CD4-positive, alpha-beta T cell (primary cell): ENCODE measurements around the gene PRDM8. TPM values are rescaled to one million over a fixed set of nuclear protein-coding genes. Genes with fewer than 3 reads are reported as not detected.

Source experiments
- ATAC-seq: fragments of 200-7000 bp; cut with Tn5 transposase; one replicate; pipeline ENCODE4 v1.10.0; 2022; ENCODE audit warnings: mild to moderate bottlenecking; ENCODE audit not compliant: poor library complexity
- CTCF ChIA-PET: fragments of 350-600 bp; sonication (Branson Sonifier 250); formaldehyde crosslinking; loops from one replicate; lab custom pipeline; 2021; ENCODE audit warnings: antibody characterized with exemption, inconsistent platforms; lab: Charles Lee
- POLR2A ChIA-PET: fragments of 350-600 bp; sonication (Branson Sonifier 250); formaldehyde crosslinking; loops from one replicate; lab custom pipeline; 2021; ENCODE audit warnings: antibody characterized with exemption, inconsistent platforms; lab: Charles Lee
- DNase-seq, 14 experiments: peaks; one replicate each; pipeline ENCODE4 v3.0.0-alpha.2; 2013 to 2020; ENCODE audit warnings: mixed read lengths in 2 of 14
- H3K27ac ChIP-seq, 2 donors: one replicate each; pipeline versions ENCODE4 v1.5.1 to v1.7.0; 2013; ENCODE audit warnings: low read length in 2 of 2, low read depth in 1 of 2, mild to moderate bottlenecking in 1 of 2
- H3K27me3 ChIP-seq, 2 experiments: 1 replicate in 1 of 2; 2 replicates in 1 of 2; pipeline versions ENCODE4 v1.6.1 to v1.7.0; 2013; ENCODE audit warnings: low read length in 2 of 2, control low read depth in 1 of 2, mild to moderate bottlenecking in 1 of 2, moderate library complexity in 1 of 2; ENCODE audit not compliant: insufficient read depth in 2 of 2, control insufficient read depth in 1 of 2
- H3K36me3 ChIP-seq: one replicate; pipeline ENCODE4 v1.6.1; 2013; ENCODE audit warnings: low read length, control low read depth; ENCODE audit not compliant: insufficient read depth
- H3K4me1 ChIP-seq: one replicate; pipeline ENCODE4 v1.6.1; 2013; ENCODE audit warnings: low read length, control low read depth; ENCODE audit not compliant: insufficient read depth
- H3K4me3 ChIP-seq: one replicate; pipeline ENCODE4 v1.5.1; 2013; ENCODE audit warnings: mild to moderate bottlenecking, low read length, moderate library complexity
- H3K9me3 ChIP-seq, 2 experiments: 1 replicate in 1 of 2; 2 replicates in 1 of 2; pipeline versions ENCODE4 v1.6.1 to v1.7.0; 2013; ENCODE audit warnings: low read length in 2 of 2, mild to moderate bottlenecking in 2 of 2, control low read depth in 1 of 2, moderate library complexity in 1 of 2; ENCODE audit not compliant: control insufficient read depth in 1 of 2, insufficient read depth in 1 of 2
- H3K27ac Mint-ChIP-seq: one replicate; pipeline ENCODE4 v1.8.0; 2020; ENCODE audit warnings: mixed read lengths
- H3K27me3 Mint-ChIP-seq: one replicate; pipeline ENCODE4 v1.8.0; 2021; ENCODE audit warnings: mixed read lengths
- H3K36me3 Mint-ChIP-seq: one replicate; pipeline ENCODE4 v1.8.0; 2021; ENCODE audit warnings: low read depth, mixed read lengths
- H3K4me1 Mint-ChIP-seq: one replicate; pipeline ENCODE4 v1.8.0; 2021; ENCODE audit warnings: low read depth, mixed read lengths
- H3K4me3 Mint-ChIP-seq: one replicate; pipeline ENCODE4 v1.8.0; 2020; ENCODE audit warnings: mild to moderate bottlenecking, mixed read lengths
- H3K9me3 Mint-ChIP-seq: one replicate; pipeline ENCODE4 v1.8.0; 2020; ENCODE audit warnings: mixed read lengths
- intact Hi-C, 2 experiments: fragments of 100-400 bp; cut with DNase I in 1 of 2; cut with micrococcal nuclease in 1 of 2; formaldehyde crosslinking; loops; one replicate each; pipeline versions ENCODE4 v1.15.1 to v1.9.0; 2023 to 2025; cut with DNase I, micrococcal nuclease
- total RNA-seq, 174 experiments: library from RNA in 2 of 174; stranded (reverse) in 2 of 174; gene quantifications; one replicate each; pipeline ENCODE4 v1.2.3 and lab custom pipeline; 2021 to 2026
- TF ChIP-seq, protein P1 (sequence below): fragments of 200-600 bp; IDR thresholded peaks from one replicate; pipeline ENCODE4 v1.8.0; 2022; ENCODE audit warnings: antibody characterized with exemption, mild to moderate bottlenecking

Gene PRDM8
- total RNA-seq, 2 experiments from 2014 or later, result 4.2 to 5.1 TPM

GRCh38 chr4:80188457-80188800 lies 8.9 kb upstream of the PRDM8 start:
- DNase-seq, result no peak
- Mint-ChIP-seq H3K4me1 (peaks cover 29% of the 10 kb centered on the region), H3K27me3 (peaks cover 9% of the 10 kb centered on the region), H3K4me3 (no peak overlapping the region), H3K9me3 (no peaks in the 10 kb centered on the region), H3K27ac (no peak overlapping the region), H3K36me3 (peaks cover 13% of the 10 kb centered on the region)
- ChIA-PET CTCF (interaction anchor here (2.0 kb wide), 1 partner anchor 14 kb away, joined by 6 read pairs; no protein-coding TSS in a partner anchor), POLR2A (interaction anchor here (1.2 kb wide), 1 partner anchor 15 kb away, joined by 3 read pairs; no protein-coding TSS in a partner anchor)
- H3K4me1 ChIP-seq, result peaks cover 24% of the 10 kb centered on the region
- TF ChIP-seq, protein P1, sequence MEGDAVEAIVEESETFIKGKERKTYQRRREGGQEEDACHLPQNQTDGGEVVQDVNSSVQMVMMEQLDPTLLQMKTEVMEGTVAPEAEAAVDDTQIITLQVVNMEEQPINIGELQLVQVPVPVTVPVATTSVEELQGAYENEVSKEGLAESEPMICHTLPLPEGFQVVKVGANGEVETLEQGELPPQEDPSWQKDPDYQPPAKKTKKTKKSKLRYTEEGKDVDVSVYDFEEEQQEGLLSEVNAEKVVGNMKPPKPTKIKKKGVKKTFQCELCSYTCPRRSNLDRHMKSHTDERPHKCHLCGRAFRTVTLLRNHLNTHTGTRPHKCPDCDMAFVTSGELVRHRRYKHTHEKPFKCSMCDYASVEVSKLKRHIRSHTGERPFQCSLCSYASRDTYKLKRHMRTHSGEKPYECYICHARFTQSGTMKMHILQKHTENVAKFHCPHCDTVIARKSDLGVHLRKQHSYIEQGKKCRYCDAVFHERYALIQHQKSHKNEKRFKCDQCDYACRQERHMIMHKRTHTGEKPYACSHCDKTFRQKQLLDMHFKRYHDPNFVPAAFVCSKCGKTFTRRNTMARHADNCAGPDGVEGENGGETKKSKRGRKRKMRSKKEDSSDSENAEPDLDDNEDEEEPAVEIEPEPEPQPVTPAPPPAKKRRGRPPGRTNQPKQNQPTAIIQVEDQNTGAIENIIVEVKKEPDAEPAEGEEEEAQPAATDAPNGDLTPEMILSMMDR, result no peak
- H3K27me3 ChIP-seq, result no peaks in the 10 kb centered on the region
- no peak overlapping the region for H3K4me3 ChIP-seq
- H3K36me3 ChIP-seq, result peaks cover 4% of the 10 kb centered on the region
- no peak overlapping the region for H3K27ac ChIP-seq
- no peaks in the 10 kb centered on the region for H3K9me3 ChIP-seq
- intact Hi-C loops, result loop anchor here in 1 of 2 experiments (10.0 kb wide), 1 partner anchor 1414 kb away; the partner anchor contains the start of gene BMP2K
- no peak for ATAC-seq

GRCh38 chr4:80188801-80189458 lies 8.4 kb upstream of the PRDM8 start:
- H3K27me3 ChIP-seq, result no peaks in the 10 kb centered on the region
- ATAC-seq (no peak), DNase-seq (no peak)
- ChIA-PET CTCF (interaction anchor here (0.6 to 2.0 kb wide), 2 partner anchors 13 to 382 kb away, joined by 3 to 6 read pairs; no protein-coding TSS in a partner anchor), POLR2A (no interaction called here)
- peaks cover 14% of the 10 kb centered on the region for H3K27me3 Mint-ChIP-seq
- H3K4me1 ChIP-seq, result peaks cover 19% of the 10 kb centered on the region
- H3K9me3 Mint-ChIP-seq, result no peaks in the 10 kb centered on the region
- no peaks in the 10 kb centered on the region for H3K9me3 ChIP-seq
- TF ChIP-seq, protein P1, result no peak
- H3K4me3 ChIP-seq, result no peak overlapping the region
- H3K36me3 ChIP-seq, result peaks cover 4% of the 10 kb centered on the region
- H3K4me3 Mint-ChIP-seq, result no peak overlapping the region
- peaks cover 29% of the 10 kb centered on the region for H3K4me1 Mint-ChIP-seq
- intact Hi-C loops, result loop anchor here in 1 of 2 experiments (10.0 kb wide), 1 partner anchor 1414 kb away; the partner anchor contains the start of gene BMP2K
- H3K27ac Mint-ChIP-seq, result no peak overlapping the region
- H3K27ac ChIP-seq, result no peak overlapping the region
- H3K36me3 Mint-ChIP-seq, result peaks cover 13% of the 10 kb centered on the region

- POLR2A ChIA-PET, result no interaction called here
These were observed 7.7 kb upstream of the PRDM8 start for GRCh38 chr4:80189581-80189955.

More at GRCh38 chr4:80189581-80189955, 7.7 kb upstream of the PRDM8 start:
- H3K9me3 ChIP-seq, result no peaks in the 10 kb centered on the region
- no peak overlapping the region for H3K27ac Mint-ChIP-seq
- peaks cover 4% of the 10 kb centered on the region for H3K36me3 ChIP-seq
- peaks cover 16% of the 10 kb centered on the region for H3K27me3 Mint-ChIP-seq
- H3K4me3 Mint-ChIP-seq, result no peak overlapping the region
- peaks cover 19% of the 10 kb centered on the region for H3K4me1 ChIP-seq
- no peaks in the 10 kb centered on the region for H3K9me3 Mint-ChIP-seq
- H3K27ac ChIP-seq, result no peak overlapping the region
- CTCF ChIA-PET, result no interaction called here
- peaks cover 23% of the 10 kb centered on the region for H3K4me1 Mint-ChIP-seq
- intact Hi-C loops, result loop anchor here in 1 of 2 experiments (10.0 kb wide), 1 partner anchor 1415 kb away; the partner anchor contains the start of gene BMP2K
- TF ChIP-seq, protein P1, result no peak
- H3K4me3 ChIP-seq, result no peak overlapping the region
- H3K36me3 Mint-ChIP-seq, result peaks cover 7% of the 10 kb centered on the region
- DNase-seq (no peak), ATAC-seq (no peak)
- H3K27me3 ChIP-seq, result no peaks in the 10 kb centered on the region
